Vagina (tissue), 2 donors: Measurements from ENCODE around the gene GPR171. TPM values are rescaled to one million over a fixed set of nuclear protein-coding genes. Genes with fewer than 3 reads are reported as not detected.
"Not testable (repeated sequence)": the region's sequence is repeated elsewhere in the genome, so short reads cannot be mapped to it uniquely, and the experiment has no call there.

Source experiments
- DNase-seq, 2 donors: peaks; one replicate each; pipeline ENCODE4 v3.0.0-alpha.2; 2017; ENCODE audit errors: extremely low spot score in 2 of 2
- H3K27ac ChIP-seq: fragments of 200-600 bp; sonication (generic); one replicate; pipeline ENCODE4 v1.5.1; 2019
- H3K27me3 ChIP-seq: fragments of 200-600 bp; sonication (generic); one replicate; pipeline ENCODE4 v1.5.1; 2019
- H3K36me3 ChIP-seq, 2 donors: fragments of 200-600 bp; sonication (generic); one replicate each; pipeline ENCODE4 v1.5.1; 2017 to 2019
- H3K4me1 ChIP-seq: fragments of 200-600 bp; sonication (generic); one replicate; pipeline ENCODE4 v1.5.1; 2019
- H3K4me3 ChIP-seq, 2 donors: fragments of 200-600 bp; sonication (generic); 1 replicate in 1 of 2; 2 replicates in 1 of 2; pipeline ENCODE4 v1.5.1; 2016 to 2019
- H3K9me3 ChIP-seq: fragments of 200-600 bp; sonication (generic); one replicate; pipeline ENCODE4 v1.5.1; 2019
- POLR2A ChIP-seq, 2 donors: fragments of 450-650 bp; IDR thresholded peaks; one replicate each; pipeline ENCODE4 v1.6.1; 2017; ENCODE audit warnings: antibody characterized with exemption in 2 of 2, mild to moderate bottlenecking in 2 of 2, moderate library complexity in 2 of 2
- POLR2AphosphoS5 ChIP-seq, 2 donors: sonication (generic); formaldehyde crosslinking; IDR thresholded peaks; one replicate each; pipeline ENCODE4 v1.9.0; 2017; ENCODE audit warnings: antibody characterized with exemption in 2 of 2, mild to moderate bottlenecking in 2 of 2, low read depth in 1 of 2; ENCODE audit not compliant: insufficient read depth in 1 of 2
- intact Hi-C: fragments of 100-400 bp; cut with DNase I; formaldehyde crosslinking; loops from one replicate; pipeline ENCODE4 v1.15.1; 2023
- total RNA-seq: library from RNA; depleted of rRNA; stranded (reverse); fragments of >200 nt; gene quantifications from one replicate; pipeline ENCODE4 v1.2.3, GENCODE V29; 2016
- TF ChIP-seq, protein P1 (sequence below), 3 experiments: fragments of 450-650 bp in 2 of 3; fragments of 200-600 bp in 1 of 3; sonication (generic) in 1 of 3; IDR thresholded peaks; one replicate each; pipeline ENCODE4 v1.5.1; 2017 to 2019; ENCODE audit warnings: antibody characterized with exemption in 3 of 3, mild to moderate bottlenecking in 2 of 3, moderate library complexity in 2 of 3

GPR171 gene
- total RNA-seq, 1 donor from 2014 or later = 5.4 TPM

DNA sequence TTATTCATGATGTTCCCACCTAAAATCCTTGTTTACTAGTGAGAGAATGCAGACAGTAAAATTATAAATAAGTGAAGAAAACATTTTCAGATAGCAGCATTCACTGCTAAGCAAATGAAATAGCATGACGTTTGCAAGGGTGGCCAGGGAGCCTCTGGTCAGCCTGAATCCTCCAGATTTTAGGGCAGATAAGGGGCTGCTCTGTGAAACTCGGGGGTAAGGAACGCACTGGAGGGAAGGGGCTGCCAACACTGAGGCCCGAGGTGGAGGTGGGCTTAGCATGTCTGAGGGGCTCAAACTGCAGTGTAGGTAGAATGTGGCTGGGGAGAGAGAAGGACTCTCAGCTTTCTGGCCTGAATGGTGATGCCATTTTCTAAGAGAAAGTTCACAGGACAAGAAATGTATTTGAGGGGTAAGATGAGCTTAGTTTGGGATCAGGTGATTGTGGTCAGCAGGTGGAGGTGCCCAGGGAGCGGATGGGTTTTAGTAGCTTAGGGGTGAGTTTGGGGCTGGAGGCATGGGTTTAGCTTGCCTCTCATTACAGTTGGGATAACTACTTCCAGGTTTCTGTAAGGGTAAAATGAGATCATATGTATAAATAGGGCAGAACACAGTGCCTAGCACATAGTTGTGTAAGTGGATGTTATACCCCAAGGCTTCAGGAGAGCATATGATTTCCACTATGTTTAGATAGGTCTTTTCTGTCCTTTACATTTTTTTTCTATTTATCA is 20.5 kb downstream of the GPR171 start:
- H3K27me3 ChIP-seq = no peaks in the 10 kb centered on the region
- no peak overlapping the region for H3K4me3 ChIP-seq
- intact Hi-C loops = no loop called here
- no peaks in the 10 kb centered on the region for H3K9me3 ChIP-seq
- no peak for DNase-seq
- TF ChIP-seq POLR2A (IDR thresholded peaks at IDR 0.05) (no peak), POLR2AphosphoS5 (IDR thresholded peaks at IDR 0.05; ENCODE audit: insufficient read depth in 1 of 2, low read depth in 1 of 2) (no peak)
- TF ChIP-seq, protein P1, sequence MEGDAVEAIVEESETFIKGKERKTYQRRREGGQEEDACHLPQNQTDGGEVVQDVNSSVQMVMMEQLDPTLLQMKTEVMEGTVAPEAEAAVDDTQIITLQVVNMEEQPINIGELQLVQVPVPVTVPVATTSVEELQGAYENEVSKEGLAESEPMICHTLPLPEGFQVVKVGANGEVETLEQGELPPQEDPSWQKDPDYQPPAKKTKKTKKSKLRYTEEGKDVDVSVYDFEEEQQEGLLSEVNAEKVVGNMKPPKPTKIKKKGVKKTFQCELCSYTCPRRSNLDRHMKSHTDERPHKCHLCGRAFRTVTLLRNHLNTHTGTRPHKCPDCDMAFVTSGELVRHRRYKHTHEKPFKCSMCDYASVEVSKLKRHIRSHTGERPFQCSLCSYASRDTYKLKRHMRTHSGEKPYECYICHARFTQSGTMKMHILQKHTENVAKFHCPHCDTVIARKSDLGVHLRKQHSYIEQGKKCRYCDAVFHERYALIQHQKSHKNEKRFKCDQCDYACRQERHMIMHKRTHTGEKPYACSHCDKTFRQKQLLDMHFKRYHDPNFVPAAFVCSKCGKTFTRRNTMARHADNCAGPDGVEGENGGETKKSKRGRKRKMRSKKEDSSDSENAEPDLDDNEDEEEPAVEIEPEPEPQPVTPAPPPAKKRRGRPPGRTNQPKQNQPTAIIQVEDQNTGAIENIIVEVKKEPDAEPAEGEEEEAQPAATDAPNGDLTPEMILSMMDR (IDR thresholded peaks at IDR 0.05) = no peak
- H3K36me3 ChIP-seq = no peaks in the 10 kb centered on the region
- no peak overlapping the region for H3K27ac ChIP-seq
- H3K4me1 ChIP-seq = no peaks in the 10 kb centered on the region

DNA sequence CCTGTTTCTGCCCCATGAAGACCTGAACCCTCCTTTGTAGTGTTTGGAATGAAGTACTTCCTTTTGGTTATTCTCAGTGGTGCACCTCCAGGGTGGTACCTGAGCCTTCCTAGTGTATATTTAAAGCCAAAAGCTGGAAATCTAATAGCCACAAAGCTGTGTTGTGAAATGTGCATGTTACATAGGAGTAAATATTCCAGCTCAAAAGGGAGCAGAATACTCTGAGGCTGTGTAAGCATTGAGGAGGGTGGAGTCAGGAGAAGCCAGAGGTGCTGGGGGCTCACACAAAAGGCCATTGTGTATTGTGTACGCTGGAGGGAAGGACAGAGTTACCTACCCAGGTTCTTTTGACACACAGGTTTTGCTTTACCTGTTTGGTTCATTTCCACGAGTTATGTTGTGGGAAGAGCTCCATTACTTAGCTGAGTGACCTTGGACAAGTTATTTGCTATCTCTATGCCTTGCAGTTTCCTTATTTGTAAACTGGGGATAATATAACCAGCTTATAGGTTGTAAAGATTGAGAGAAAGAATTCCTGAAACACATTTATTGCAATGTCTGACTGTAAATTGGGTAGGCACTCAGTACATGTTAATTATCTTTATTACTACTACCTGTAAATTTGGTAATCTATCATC is 24.7 kb downstream of the GPR171 start:
- no peak for DNase-seq
- TF ChIP-seq POLR2AphosphoS5 (IDR thresholded peaks at IDR 0.05; ENCODE audit: insufficient read depth in 1 of 2, low read depth in 1 of 2) (no peak), POLR2A (IDR thresholded peaks at IDR 0.05) (no peak)
- TF ChIP-seq, protein P1 (IDR thresholded peaks at IDR 0.05) = no peak
- no peaks in the 10 kb centered on the region for H3K4me1 ChIP-seq
- H3K36me3 ChIP-seq = no peaks in the 10 kb centered on the region
- H3K27me3 ChIP-seq = no peaks in the 10 kb centered on the region
- H3K9me3 ChIP-seq = no peaks in the 10 kb centered on the region
- no peak overlapping the region for H3K4me3 ChIP-seq
- intact Hi-C loops = no loop called here
- no peak overlapping the region for H3K27ac ChIP-seq

DNA sequence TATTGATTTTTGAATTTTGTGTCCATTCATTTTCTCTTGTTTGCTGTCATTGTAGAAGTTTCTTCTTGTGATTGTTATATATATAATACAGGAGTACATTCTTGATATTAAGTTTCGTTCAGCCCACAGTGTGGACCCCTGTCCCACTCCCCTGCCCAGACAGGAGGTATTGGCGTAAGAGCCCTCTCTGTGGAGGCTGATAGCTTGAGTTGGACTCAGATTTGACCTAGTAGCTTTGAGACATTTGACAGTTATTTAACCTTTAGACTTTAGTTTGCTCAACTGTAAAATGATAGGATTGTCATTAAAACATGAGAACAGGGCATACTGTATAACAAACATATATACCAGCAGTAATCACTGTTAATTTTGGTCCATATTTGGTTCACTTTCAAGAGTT is 27.1 kb downstream of the GPR171 start:
- no peaks in the 10 kb centered on the region for H3K36me3 ChIP-seq
- intact Hi-C loops = no loop called here
- H3K4me1 ChIP-seq = no peaks in the 10 kb centered on the region
- TF ChIP-seq POLR2A (IDR thresholded peaks at IDR 0.05) (no peak), POLR2AphosphoS5 (IDR thresholded peaks at IDR 0.05; ENCODE audit: insufficient read depth in 1 of 2, low read depth in 1 of 2) (no peak)
- TF ChIP-seq, protein P1 (IDR thresholded peaks at IDR 0.05) = no peak
- H3K4me3 ChIP-seq = no peak overlapping the region
- no peaks in the 10 kb centered on the region for H3K9me3 ChIP-seq
- no peak overlapping the region for H3K27ac ChIP-seq
- no peak for DNase-seq
- H3K27me3 ChIP-seq = no peaks in the 10 kb centered on the region

DNA sequence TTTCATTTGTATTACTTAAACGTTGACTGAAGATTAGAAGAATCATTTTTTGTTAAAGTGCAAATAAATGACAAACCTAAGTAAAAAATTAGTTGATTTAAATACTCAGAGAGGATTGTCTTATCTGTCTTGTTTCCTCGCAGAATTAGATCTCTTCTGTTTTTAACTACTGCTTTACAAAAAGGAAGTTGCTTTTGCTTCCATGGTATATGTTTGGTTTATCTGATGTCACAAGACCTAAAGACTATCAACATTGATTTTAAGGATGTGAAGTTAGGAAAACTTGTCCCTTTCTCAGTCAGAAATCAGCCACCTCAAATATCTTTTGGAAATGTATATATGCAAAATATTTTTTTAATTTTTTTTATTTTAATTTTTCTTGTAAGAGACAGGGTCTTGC is 28.7 kb downstream of the GPR171 start:
- no peak overlapping the region for H3K27ac ChIP-seq
- no peaks in the 10 kb centered on the region for H3K9me3 ChIP-seq
- intact Hi-C loops = no loop called here
- H3K36me3 ChIP-seq = no peaks in the 10 kb centered on the region
- H3K4me3 ChIP-seq = no peak overlapping the region
- no peaks in the 10 kb centered on the region for H3K27me3 ChIP-seq
- DNase-seq = no peak
- no peak for TF ChIP-seq POLR2A (IDR thresholded peaks at IDR 0.05)
- no peak for TF ChIP-seq POLR2AphosphoS5 (IDR thresholded peaks at IDR 0.05; ENCODE audit: insufficient read depth in 1 of 2, low read depth in 1 of 2)
- TF ChIP-seq, protein P1 (IDR thresholded peaks at IDR 0.05) = no peak
- no peaks in the 10 kb centered on the region for H3K4me1 ChIP-seq

DNA sequence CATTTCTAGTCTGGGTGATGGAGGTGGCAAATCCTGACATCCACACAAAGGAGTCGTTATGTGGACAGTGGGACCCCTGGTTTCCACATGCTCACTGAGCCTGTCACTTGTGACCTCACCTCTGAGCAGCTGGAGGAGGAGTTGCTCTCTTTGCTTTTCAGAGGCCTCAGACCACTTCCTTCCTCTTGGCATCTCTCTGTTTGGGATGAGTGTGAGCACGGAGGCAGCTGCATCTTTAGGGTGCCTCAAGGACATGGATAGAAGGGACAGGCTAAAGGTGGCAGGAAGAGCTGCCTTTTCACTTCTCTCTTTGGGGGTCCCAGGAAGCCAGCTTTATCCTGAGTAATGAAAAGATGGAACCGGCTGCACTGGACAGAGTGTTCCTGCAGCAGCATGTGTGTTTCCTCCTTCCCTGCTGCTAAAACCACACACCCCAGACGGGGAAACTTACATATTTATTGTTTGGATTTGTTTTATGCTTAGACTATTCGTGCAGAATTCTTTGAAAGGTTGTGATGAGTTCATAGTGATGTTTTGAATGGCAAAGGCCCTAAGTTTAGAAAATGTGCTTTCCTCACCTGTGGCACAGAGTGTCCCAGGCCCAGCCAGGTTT is 31.8 kb downstream of the GPR171 start:
- H3K27me3 ChIP-seq = no peaks in the 10 kb centered on the region
- TF ChIP-seq, protein P1 (IDR thresholded peaks at IDR 0.05) = no peak
- TF ChIP-seq POLR2AphosphoS5 (IDR thresholded peaks at IDR 0.05; ENCODE audit: insufficient read depth in 1 of 2, low read depth in 1 of 2) = no peak
- no peak for TF ChIP-seq POLR2A (IDR thresholded peaks at IDR 0.05)
- no peak overlapping the region for H3K27ac ChIP-seq
- H3K4me3 ChIP-seq = no peak overlapping the region
- no peaks in the 10 kb centered on the region for H3K4me1 ChIP-seq
- DNase-seq = no peak
- no peaks in the 10 kb centered on the region for H3K36me3 ChIP-seq
- H3K9me3 ChIP-seq = no peaks in the 10 kb centered on the region
- intact Hi-C loops = no loop called here

DNA sequence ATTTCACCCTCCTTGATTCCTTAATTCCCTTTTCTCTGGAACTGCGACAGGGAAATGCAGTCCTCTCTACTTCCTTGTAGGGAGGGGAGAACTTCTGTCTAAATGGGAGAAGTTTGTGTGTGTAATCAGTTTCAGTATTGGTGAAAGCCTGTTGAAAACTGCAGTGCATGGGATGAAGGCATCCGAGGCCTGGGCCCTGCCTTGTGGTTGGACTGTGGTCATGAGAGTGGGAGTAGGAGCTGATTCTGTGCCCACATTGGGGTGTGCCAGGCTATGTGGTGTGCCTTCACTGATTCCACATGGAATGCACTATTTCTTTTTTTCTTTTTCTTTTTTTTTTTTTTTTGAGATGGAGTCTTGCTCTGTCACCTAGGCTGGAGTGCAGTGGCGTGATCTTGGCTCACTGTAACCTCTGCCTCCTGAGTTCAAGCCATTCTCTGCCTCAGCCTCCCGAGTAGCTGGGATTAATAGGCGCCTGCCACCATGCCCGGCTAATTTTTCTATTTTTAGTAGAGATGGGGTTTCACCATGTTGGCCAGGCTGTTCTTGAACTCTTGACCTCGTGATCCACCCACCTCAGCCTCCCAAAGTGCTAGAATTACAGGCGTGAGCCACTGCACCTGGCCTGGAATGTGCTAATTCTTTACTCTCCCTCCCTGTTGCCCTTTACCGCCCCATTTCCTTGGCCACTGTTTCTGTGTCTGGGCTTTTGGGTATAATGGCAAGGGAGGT is 32.9 kb downstream of the GPR171 start:
- DNase-seq, H3K4me1 ChIP-seq, H3K4me3 ChIP-seq, H3K27me3 ChIP-seq, H3K9me3 ChIP-seq, H3K27ac ChIP-seq, H3K36me3 ChIP-seq, intact Hi-C loops: not testable (repeated sequence)
